SK-N-SH (cell line): Measurements from ENCODE around the gene STAT5B.

Experiments
- CTCF ChIP-seq: fragments of 200-600 bp; sonication (generic); IDR thresholded peaks from 2 replicates; pipeline ENCODE4 v1.6.1; 2017; ENCODE audit warnings: antibody characterized with exemption, mild to moderate bottlenecking, moderate library complexity
- MAX ChIP-seq: IDR thresholded peaks from 2 replicates; pipeline ENCODE4 v1.4.0; 2012; ENCODE audit warnings: low read depth
- RAD21 ChIP-seq: IDR thresholded peaks from 2 replicates; pipeline ENCODE4 v1.6.1; 2012; ENCODE audit warnings: mild to moderate bottlenecking, low read length
- REST ChIP-seq: IDR thresholded peaks from 2 replicates; pipeline ENCODE4 v1.6.1; 2012; ENCODE audit warnings: mild to moderate bottlenecking, low read depth, low read length, moderate library complexity
- USF1 ChIP-seq: IDR thresholded peaks from 2 replicates; pipeline ENCODE4 v1.4.0; 2012; ENCODE audit warnings: low read depth, borderline replicate concordance

- no peak for TF ChIP-seq CTCF
- TF ChIP-seq RAD21, result no peak
- TF ChIP-seq USF1, result no peak
- no peak for TF ChIP-seq MAX
- no peak for TF ChIP-seq REST
Measured at GRCh38 chr17:42291129-42291528, 14.9 kb upstream of the STAT5B start.
